ENCODE measurements around the gene SSR4.

SSR4 gene

GRCh38 chrX:153802513-153803045 lies 8.1 kb downstream of the SSR4 start:
- no peaks in the 10 kb centered on the region for H3K9me3 ChIP-seq (ENCODE audit: severe bottlenecking)
- H3K36me3 ChIP-seq (ENCODE audit: low read depth): no peaks in the 10 kb centered on the region
- no peaks in the 10 kb centered on the region for H3K4me1 ChIP-seq (ENCODE audit: insufficient read depth, poor library complexity, severe bottlenecking)
- H3K27me3 ChIP-seq (ENCODE audit: insufficient read depth, poor library complexity, severe bottlenecking): no peaks in the 10 kb centered on the region
- TF ChIP-seq, protein P1, sequence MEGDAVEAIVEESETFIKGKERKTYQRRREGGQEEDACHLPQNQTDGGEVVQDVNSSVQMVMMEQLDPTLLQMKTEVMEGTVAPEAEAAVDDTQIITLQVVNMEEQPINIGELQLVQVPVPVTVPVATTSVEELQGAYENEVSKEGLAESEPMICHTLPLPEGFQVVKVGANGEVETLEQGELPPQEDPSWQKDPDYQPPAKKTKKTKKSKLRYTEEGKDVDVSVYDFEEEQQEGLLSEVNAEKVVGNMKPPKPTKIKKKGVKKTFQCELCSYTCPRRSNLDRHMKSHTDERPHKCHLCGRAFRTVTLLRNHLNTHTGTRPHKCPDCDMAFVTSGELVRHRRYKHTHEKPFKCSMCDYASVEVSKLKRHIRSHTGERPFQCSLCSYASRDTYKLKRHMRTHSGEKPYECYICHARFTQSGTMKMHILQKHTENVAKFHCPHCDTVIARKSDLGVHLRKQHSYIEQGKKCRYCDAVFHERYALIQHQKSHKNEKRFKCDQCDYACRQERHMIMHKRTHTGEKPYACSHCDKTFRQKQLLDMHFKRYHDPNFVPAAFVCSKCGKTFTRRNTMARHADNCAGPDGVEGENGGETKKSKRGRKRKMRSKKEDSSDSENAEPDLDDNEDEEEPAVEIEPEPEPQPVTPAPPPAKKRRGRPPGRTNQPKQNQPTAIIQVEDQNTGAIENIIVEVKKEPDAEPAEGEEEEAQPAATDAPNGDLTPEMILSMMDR (IDR thresholded peaks at IDR 0.05; ENCODE audit: poor library complexity, severe bottlenecking): no peak
- DNase-seq (ENCODE audit: low spot score): no peak
- no peak overlapping the region for H3K4me3 ChIP-seq (ENCODE audit: severe bottlenecking)
- no peak for ATAC-seq (ENCODE audit: low read depth)
- H3K27ac ChIP-seq (ENCODE audit: poor library complexity, severe bottlenecking): no peak overlapping the region

- ATAC-seq (ENCODE audit: low read depth): no peak
- H3K9me3 ChIP-seq (ENCODE audit: severe bottlenecking): no peaks in the 10 kb centered on the region
- no peak for DNase-seq (ENCODE audit: low spot score)
Measured at GRCh38 chrX:153803211-153804099, 9.0 kb downstream of the SSR4 start.

DNA sequence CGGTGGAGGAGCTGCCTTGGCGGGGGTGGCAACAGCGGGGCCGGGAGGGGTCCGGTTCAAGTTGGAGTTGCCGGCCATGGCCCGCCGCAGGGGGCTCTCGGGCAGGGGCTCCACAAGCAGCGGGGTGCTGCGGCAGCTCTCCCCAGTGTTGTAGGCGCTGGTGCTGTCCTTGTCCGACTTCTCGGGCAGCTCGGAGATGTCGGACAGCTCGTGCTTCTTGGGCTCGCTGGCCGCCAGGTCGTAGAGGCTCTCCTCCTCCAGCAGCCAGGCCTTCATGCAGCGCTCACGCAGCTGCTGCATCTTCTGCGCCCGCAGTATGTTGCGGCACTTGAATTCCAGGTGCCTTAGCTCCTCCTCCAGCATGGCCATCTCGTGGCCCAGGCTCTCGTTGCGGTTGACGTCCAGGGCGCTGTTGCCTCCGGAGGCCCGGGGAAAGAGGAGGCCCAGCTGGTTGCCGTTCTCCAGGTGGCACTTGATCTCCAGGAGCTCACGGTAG lies 9.7 kb downstream of the SSR4 start:
- TF ChIP-seq, protein P1 (IDR thresholded peaks at IDR 0.05; ENCODE audit: poor library complexity, severe bottlenecking): no peak
- Histone ChIP-seq H3K9me3 (ENCODE audit: severe bottlenecking) (no peaks in the 10 kb centered on the region), H3K4me1 (ENCODE audit: insufficient read depth, poor library complexity, severe bottlenecking) (no peaks in the 10 kb centered on the region), H3K27ac (ENCODE audit: poor library complexity, severe bottlenecking) (no peak overlapping the region), H3K27me3 (ENCODE audit: insufficient read depth, poor library complexity, severe bottlenecking) (no peaks in the 10 kb centered on the region), H3K36me3 (ENCODE audit: low read depth) (no peaks in the 10 kb centered on the region), H3K4me3 (ENCODE audit: severe bottlenecking) (no peak overlapping the region)
- DNase-seq (ENCODE audit: low spot score) (no peak), ATAC-seq (ENCODE audit: low read depth) (no peak)

More at GRCh38 chrX:153803211-153804099, 9.0 kb downstream of the SSR4 start:
- no peak overlapping the region for H3K27ac ChIP-seq (ENCODE audit: poor library complexity, severe bottlenecking)
- H3K36me3 ChIP-seq (ENCODE audit: low read depth): no peaks in the 10 kb centered on the region
- H3K4me3 ChIP-seq (ENCODE audit: severe bottlenecking): no peak overlapping the region
- H3K27me3 ChIP-seq (ENCODE audit: insufficient read depth, poor library complexity, severe bottlenecking): no peaks in the 10 kb centered on the region
- TF ChIP-seq, protein P1 (IDR thresholded peaks at IDR 0.05; ENCODE audit: poor library complexity, severe bottlenecking): no peak
- no peaks in the 10 kb centered on the region for H3K4me1 ChIP-seq (ENCODE audit: insufficient read depth, poor library complexity, severe bottlenecking)

DNA sequence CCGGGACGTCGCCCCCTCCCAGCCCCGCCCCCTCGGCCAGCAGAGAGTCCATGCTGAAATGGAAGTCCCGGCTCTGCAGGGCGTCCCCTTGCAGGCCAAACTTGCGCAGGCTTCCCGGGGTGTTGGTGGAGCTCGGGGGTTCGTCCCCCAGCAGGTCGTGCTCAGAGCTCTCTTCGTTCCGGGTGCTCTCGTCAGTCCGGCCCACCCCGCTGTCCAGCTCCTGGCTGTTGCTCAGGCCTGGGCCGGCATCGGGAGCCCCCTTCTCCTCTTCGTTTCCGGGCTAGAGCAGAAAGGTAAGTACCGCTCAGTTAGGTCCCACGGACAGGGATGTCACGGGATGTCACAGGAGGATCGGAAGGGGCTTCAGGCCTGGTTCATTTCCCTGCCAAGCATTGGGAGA lies 10.2 kb downstream of the SSR4 start:
- TF ChIP-seq, protein P1 (IDR thresholded peaks at IDR 0.05; ENCODE audit: poor library complexity, severe bottlenecking): no peak
- ATAC-seq (ENCODE audit: low read depth): no peak
- Histone ChIP-seq H3K36me3 (ENCODE audit: low read depth) (no peaks in the 10 kb centered on the region), H3K4me3 (ENCODE audit: severe bottlenecking) (no peak overlapping the region), H3K27ac (ENCODE audit: poor library complexity, severe bottlenecking) (no peak overlapping the region), H3K27me3 (ENCODE audit: insufficient read depth, poor library complexity, severe bottlenecking) (no peaks in the 10 kb centered on the region), H3K4me1 (ENCODE audit: insufficient read depth, poor library complexity, severe bottlenecking) (no peaks in the 10 kb centered on the region), H3K9me3 (ENCODE audit: severe bottlenecking) (no peaks in the 10 kb centered on the region)
- DNase-seq (ENCODE audit: low spot score): no peak

Measured in RWPE2 (cell line).